Esophagus muscularis mucosa (tissue), 3 donors: ENCODE data around the gene JAKMIP1.

Source experiments
- POLR2AphosphoS5 ChIP-seq, 2 donors: sonication (generic); formaldehyde crosslinking; IDR thresholded peaks; one replicate each; pipeline ENCODE4 v1.6.1; 2017; ENCODE audit warnings: antibody characterized with exemption in 2 of 2
- TF ChIP-seq, protein P1 (sequence below), 3 experiments: fragments of 200-600 bp in 2 of 3; fragments of 450-650 bp in 1 of 3; sonication (generic) in 2 of 3; IDR thresholded peaks; one replicate each; pipeline ENCODE4 v1.5.1; 2017 to 2019; ENCODE audit warnings: antibody characterized with exemption in 3 of 3, mild to moderate bottlenecking in 2 of 3, moderate library complexity in 1 of 3

DNA sequence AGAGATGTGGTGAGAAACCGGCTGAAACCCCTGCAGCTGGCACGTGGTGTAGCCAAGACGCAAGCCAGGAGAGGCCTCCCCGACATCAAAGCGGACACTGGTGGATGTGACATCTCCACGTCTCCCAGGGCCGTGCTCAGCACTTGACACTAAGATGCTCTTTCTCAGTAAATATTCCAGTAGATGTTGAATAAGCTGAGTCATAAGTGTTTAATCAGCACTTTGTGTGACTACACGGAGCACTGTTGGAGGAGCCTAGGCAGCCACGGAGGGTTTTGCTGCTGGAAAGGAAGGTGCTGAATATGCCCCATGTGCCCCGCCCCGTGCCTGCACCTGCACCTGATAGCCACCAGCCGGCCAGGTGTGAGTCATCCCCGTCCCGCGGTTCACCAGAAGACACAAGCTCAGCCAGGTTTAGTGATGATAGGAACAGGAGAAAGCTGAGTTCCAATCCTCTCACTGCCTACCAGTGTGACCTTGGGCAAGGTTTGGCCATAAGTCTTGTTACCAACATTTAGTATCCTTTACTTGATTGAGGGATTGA, 153.1 kb downstream of the JAKMIP1 start:
- TF ChIP-seq, protein P1, sequence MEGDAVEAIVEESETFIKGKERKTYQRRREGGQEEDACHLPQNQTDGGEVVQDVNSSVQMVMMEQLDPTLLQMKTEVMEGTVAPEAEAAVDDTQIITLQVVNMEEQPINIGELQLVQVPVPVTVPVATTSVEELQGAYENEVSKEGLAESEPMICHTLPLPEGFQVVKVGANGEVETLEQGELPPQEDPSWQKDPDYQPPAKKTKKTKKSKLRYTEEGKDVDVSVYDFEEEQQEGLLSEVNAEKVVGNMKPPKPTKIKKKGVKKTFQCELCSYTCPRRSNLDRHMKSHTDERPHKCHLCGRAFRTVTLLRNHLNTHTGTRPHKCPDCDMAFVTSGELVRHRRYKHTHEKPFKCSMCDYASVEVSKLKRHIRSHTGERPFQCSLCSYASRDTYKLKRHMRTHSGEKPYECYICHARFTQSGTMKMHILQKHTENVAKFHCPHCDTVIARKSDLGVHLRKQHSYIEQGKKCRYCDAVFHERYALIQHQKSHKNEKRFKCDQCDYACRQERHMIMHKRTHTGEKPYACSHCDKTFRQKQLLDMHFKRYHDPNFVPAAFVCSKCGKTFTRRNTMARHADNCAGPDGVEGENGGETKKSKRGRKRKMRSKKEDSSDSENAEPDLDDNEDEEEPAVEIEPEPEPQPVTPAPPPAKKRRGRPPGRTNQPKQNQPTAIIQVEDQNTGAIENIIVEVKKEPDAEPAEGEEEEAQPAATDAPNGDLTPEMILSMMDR (IDR thresholded peaks at IDR 0.05): no peak
- TF ChIP-seq POLR2AphosphoS5 (IDR thresholded peaks at IDR 0.05): no peak
